ENCODE measurements around the gene TMEM44.

DNA sequence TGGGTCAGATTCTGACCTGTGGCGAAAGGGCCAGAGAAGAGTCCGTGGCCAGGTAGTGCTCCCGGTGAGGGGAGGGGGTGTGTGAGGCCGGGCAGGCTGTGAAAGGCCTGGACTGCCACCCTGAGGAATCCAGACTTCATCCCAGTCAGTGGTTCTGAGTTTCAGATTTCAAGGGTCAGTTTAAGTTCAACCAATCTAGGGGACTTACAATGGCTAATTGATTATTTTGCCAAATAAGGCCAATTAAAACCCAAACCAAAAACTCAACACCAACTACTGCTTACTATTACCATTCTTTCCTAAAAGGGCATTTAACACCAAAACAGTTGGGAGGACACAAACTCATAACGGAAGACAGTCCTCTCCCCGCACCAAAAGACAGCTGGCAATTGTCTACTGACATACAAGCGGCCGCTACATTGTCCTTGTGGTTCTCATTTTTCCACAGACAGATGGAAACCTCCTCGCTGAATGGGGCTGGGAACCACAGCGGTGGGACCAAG lies 30.5 kb downstream of the TMEM44 start:
- TF ChIP-seq CTCF (IDR thresholded peaks at IDR 0.05; ENCODE audit: low read depth, low read length) (no peak), EZH2phosphoT487 (IDR thresholded peaks at IDR 0.05; ENCODE audit: low read depth) (no peak)
